Activated CD4-positive, alpha-beta memory T cell treated with anti-CD3 and anti-CD28 coated beads for 36 hours (primary cell): ENCODE data around the gene FAM13B. TPM values are rescaled to one million over a fixed set of nuclear protein-coding genes. Genes with fewer than 3 reads are reported as not detected.
"Not testable (repeated sequence)": the region's sequence is repeated elsewhere in the genome, so short reads cannot be mapped to it uniquely, and the experiment has no call there.

Experiments
- CTCF ChIA-PET: fragments of 350-600 bp; sonication (Branson Sonifier 250); formaldehyde crosslinking; loops from one replicate; lab custom pipeline; 2021; ENCODE audit warnings: antibody characterized with exemption, inconsistent platforms; lab: Charles Lee
- POLR2A ChIA-PET: fragments of 350-600 bp; sonication (Branson Sonifier 250); formaldehyde crosslinking; loops from one replicate; lab custom pipeline; 2021; ENCODE audit warnings: antibody characterized with exemption; lab: Charles Lee
- DNase-seq: peaks from one replicate; pipeline ENCODE4 v3.0.0-alpha.2; 2020
- H3K27ac Mint-ChIP-seq: one replicate; pipeline ENCODE4 v1.8.0; 2021; ENCODE audit warnings: mixed read lengths
- H3K27me3 Mint-ChIP-seq: one replicate; pipeline ENCODE4 v1.8.0; 2021; ENCODE audit warnings: mixed read lengths
- H3K36me3 Mint-ChIP-seq: one replicate; pipeline ENCODE4 v1.8.0; 2021; ENCODE audit warnings: mixed read lengths
- H3K4me1 Mint-ChIP-seq: one replicate; pipeline ENCODE4 v1.8.0; 2021; ENCODE audit warnings: low read depth, mixed read lengths
- H3K4me3 Mint-ChIP-seq: one replicate; pipeline ENCODE4 v1.8.0; 2021; ENCODE audit warnings: mild to moderate bottlenecking, mixed read lengths
- H3K9me3 Mint-ChIP-seq: one replicate; pipeline ENCODE4 v1.8.0; 2021; ENCODE audit warnings: mixed read lengths
- intact Hi-C: fragments of 100-400 bp; cut with micrococcal nuclease; formaldehyde crosslinking; loops from one replicate; pipeline ENCODE4 v1.15.1; 2023
- total RNA-seq, 2 experiments: library from RNA; stranded (reverse); gene quantifications; one replicate each; pipeline ENCODE4 v1.2.3, GENCODE V29; 2021

FAM13B gene
- total RNA-seq, 2 experiments from 2014 or later = 11.5 to 13.8 TPM

GRCh38 chr5:138018849-138019248 is 14.0 kb downstream of the FAM13B start:
- Mint-ChIP-seq H3K27me3 (no peaks in the 10 kb centered on the region), H3K9me3 (no peaks in the 10 kb centered on the region), H3K36me3 (peaks cover 26% of the 10 kb centered on the region), H3K4me1 (peaks cover 24% of the 10 kb centered on the region), H3K27ac (no peak overlapping the region), H3K4me3 (no peak overlapping the region)
- DNase-seq = no peak
- POLR2A ChIA-PET = interaction anchor here (1.7 kb wide), 1 partner anchor 14 kb away, joined by 4 read pairs; no protein-coding TSS in a partner anchor
- intact Hi-C loops = no loop called here
- CTCF ChIA-PET = interaction anchor here (1.7 kb wide), 1 partner anchor 17 kb away, joined by 7 read pairs; no protein-coding TSS in a partner anchor

GRCh38 chr5:138015916-138016315 is 17.0 kb downstream of the FAM13B start:
- Mint-ChIP-seq H3K4me1 (peaks cover 9% of the 10 kb centered on the region), H3K9me3 (no peaks in the 10 kb centered on the region), H3K27me3 (no peaks in the 10 kb centered on the region), H3K27ac (no peak overlapping the region), H3K36me3 (peaks cover 35% of the 10 kb centered on the region), H3K4me3 (no peak overlapping the region)
- ChIA-PET CTCF (no interaction called here), POLR2A (no interaction called here)
- no peak for DNase-seq
- intact Hi-C loops = no loop called here

GRCh38 chr5:138011991-138012390 is 20.9 kb downstream of the FAM13B start:
- Mint-ChIP-seq H3K4me3 (no peak overlapping the region), H3K9me3 (no peaks in the 10 kb centered on the region), H3K27ac (no peak overlapping the region), H3K27me3 (no peaks in the 10 kb centered on the region), H3K36me3 (peaks cover 26% of the 10 kb centered on the region), H3K4me1 (peaks cover 9% of the 10 kb centered on the region)
- ChIA-PET CTCF (interaction anchor here (0.7 kb wide), 1 partner anchor 23 kb away, joined by 4 read pairs; no protein-coding TSS in a partner anchor), POLR2A (no interaction called here)
- intact Hi-C loops = no loop called here
- DNase-seq = no peak

GRCh38 chr5:138000102-138000723 is 32.7 kb downstream of the FAM13B start:
- no peak overlapping the region for H3K27ac Mint-ChIP-seq

GRCh38 chr5:137997726-137998213 is 35.1 kb downstream of the FAM13B start:
- POLR2A ChIA-PET = interaction anchor here (0.6 kb wide), 1 partner anchor 60 kb away, joined by 3 read pairs; no protein-coding TSS in a partner anchor
- no peak overlapping the region for H3K4me3 Mint-ChIP-seq
- H3K36me3 Mint-ChIP-seq = peaks cover 38% of the 10 kb centered on the region
- peaks cover 19% of the 10 kb centered on the region for H3K9me3 Mint-ChIP-seq
- H3K27ac Mint-ChIP-seq = peak overlapping the region; percentile 74
- DNase-seq = peak; percentile 41
- H3K27me3 Mint-ChIP-seq = no peaks in the 10 kb centered on the region
- intact Hi-C loops = loop anchor here (2.0 to 5.0 kb wide), 2 partner anchors 35 to 59 kb away; partner anchors contain the start of gene FAM13B
- CTCF ChIA-PET = interaction anchor here (0.9 kb wide), 1 partner anchor 623 kb away, joined by 3 read pairs; no protein-coding TSS in a partner anchor
- peaks cover 52% of the 10 kb centered on the region for H3K4me1 Mint-ChIP-seq

More at GRCh38 chr5:138000102-138000723, 32.7 kb downstream of the FAM13B start:
- H3K4me1 Mint-ChIP-seq = peaks cover 44% of the 10 kb centered on the region
- no peak for DNase-seq
- no peaks in the 10 kb centered on the region for H3K27me3 Mint-ChIP-seq
- H3K36me3 Mint-ChIP-seq = peaks cover 41% of the 10 kb centered on the region
- H3K9me3 Mint-ChIP-seq = peaks cover 19% of the 10 kb centered on the region
- intact Hi-C loops = no loop called here
- no peak overlapping the region for H3K4me3 Mint-ChIP-seq
- POLR2A ChIA-PET = no interaction called here
- CTCF ChIA-PET = no interaction called here

- Mint-ChIP-seq H3K27ac (no peak overlapping the region), H3K4me1 (peaks cover 48% of the 10 kb centered on the region), H3K36me3 (peaks cover 34% of the 10 kb centered on the region), H3K9me3 (peaks cover 19% of the 10 kb centered on the region), H3K27me3 (no peaks in the 10 kb centered on the region), H3K4me3 (no peak overlapping the region)
- POLR2A ChIA-PET = no interaction called here
- CTCF ChIA-PET = no interaction called here
- DNase-seq = no peak
- intact Hi-C loops = loop anchor here (2.0 to 5.0 kb wide), 2 partner anchors 37 to 57 kb away; partner anchors contain the start of gene FAM13B
Observed at GRCh38 chr5:137995749-137996128, 37.1 kb downstream of the FAM13B start.

GRCh38 chr5:137995077-137995748 is 37.7 kb downstream of the FAM13B start:
- peaks cover 48% of the 10 kb centered on the region for H3K4me1 Mint-ChIP-seq
- peaks cover 19% of the 10 kb centered on the region for H3K9me3 Mint-ChIP-seq
- CTCF ChIA-PET = no interaction called here
- POLR2A ChIA-PET = no interaction called here
- H3K4me3 Mint-ChIP-seq = no peak overlapping the region
- H3K27ac Mint-ChIP-seq = no peak overlapping the region
- peaks cover 34% of the 10 kb centered on the region for H3K36me3 Mint-ChIP-seq
- no peaks in the 10 kb centered on the region for H3K27me3 Mint-ChIP-seq
- intact Hi-C loops = loop anchor here (5.0 kb wide), 1 partner anchor 37 kb away; the partner anchor contains the start of gene FAM13B
- no peak for DNase-seq

- Mint-ChIP-seq H3K9me3 (peaks cover 16% of the 10 kb centered on the region), H3K4me1 (peaks cover 45% of the 10 kb centered on the region), H3K27me3 (no peaks in the 10 kb centered on the region), H3K36me3 (peaks cover 31% of the 10 kb centered on the region), H3K27ac (no peak overlapping the region), H3K4me3 (no peak overlapping the region)
- POLR2A ChIA-PET = no interaction called here
- intact Hi-C loops = no loop called here
- no peak for DNase-seq
- CTCF ChIA-PET = interaction anchor here (0.6 to 0.9 kb wide), 3 partner anchors 9 to 216 kb away, joined by 3 read pairs; no protein-coding TSS in a partner anchor
Observed at GRCh38 chr5:137994556-137994955, 38.3 kb downstream of the FAM13B start.

GRCh38 chr5:137989419-137989818 is 43.5 kb downstream of the FAM13B start:
- intact Hi-C loops = no loop called here
- no peaks in the 10 kb centered on the region for H3K9me3 Mint-ChIP-seq
- DNase-seq = no peak
- ChIA-PET POLR2A (interaction anchor here (1.2 kb wide), 1 partner anchor 34 kb away, joined by 3 read pairs; no protein-coding TSS in a partner anchor), CTCF (interaction anchor here (1.0 kb wide), 1 partner anchor 19 kb away, joined by 3 read pairs; no protein-coding TSS in a partner anchor)
- H3K27ac Mint-ChIP-seq = no peak overlapping the region
- no peaks in the 10 kb centered on the region for H3K27me3 Mint-ChIP-seq
- no peak overlapping the region for H3K4me3 Mint-ChIP-seq
- peaks cover 5% of the 10 kb centered on the region for H3K4me1 Mint-ChIP-seq
- H3K36me3 Mint-ChIP-seq = peaks cover 16% of the 10 kb centered on the region

GRCh38 chr5:137975208-137975607 is 57.7 kb downstream of the FAM13B start:
- no peak for DNase-seq
- Mint-ChIP-seq H3K27ac (no peak overlapping the region), H3K9me3 (peaks cover 14% of the 10 kb centered on the region), H3K36me3 (peaks cover 54% of the 10 kb centered on the region), H3K4me1 (no peaks in the 10 kb centered on the region), H3K4me3 (no peak overlapping the region), H3K27me3 (no peaks in the 10 kb centered on the region)
- intact Hi-C loops = no loop called here
- POLR2A ChIA-PET = no interaction called here
- CTCF ChIA-PET = no interaction called here

- CTCF ChIA-PET, H3K27ac Mint-ChIP-seq, H3K27me3 Mint-ChIP-seq, intact Hi-C loops, H3K4me1 Mint-ChIP-seq, H3K4me3 Mint-ChIP-seq, DNase-seq, POLR2A ChIA-PET: not testable (repeated sequence)
- Mint-ChIP-seq H3K9me3 (peaks cover 11% of the 10 kb centered on the region), H3K36me3 (peaks cover 30% of the 10 kb centered on the region)
Observed at GRCh38 chr5:137970384-137970783, 62.5 kb downstream of the FAM13B start.

GRCh38 chr5:137960819-137961218 is 72.1 kb downstream of the FAM13B start:
- Mint-ChIP-seq H3K9me3 (no peaks in the 10 kb centered on the region), H3K27ac (no peak overlapping the region), H3K4me1 (no peaks in the 10 kb centered on the region), H3K27me3 (no peaks in the 10 kb centered on the region), H3K36me3 (peaks cover 24% of the 10 kb centered on the region), H3K4me3 (no peak overlapping the region)
- intact Hi-C loops = no loop called here
- POLR2A ChIA-PET = no interaction called here
- DNase-seq = no peak
- CTCF ChIA-PET = no interaction called here
